Epithelial cell of esophagus (primary cell): ENCODE data around the gene GBP4.

ENCODE experiments used
- DNase-seq: peaks from one replicate; pipeline ENCODE4 v3.0.0; 2010; ENCODE audit warnings: low read depth
- H3K4me3 ChIP-seq: 2 replicates; pipeline ENCODE4 v1.5.1; 2011; ENCODE audit warnings: mild to moderate bottlenecking, low read length, control low read depth
- CTCF ChIP-seq: IDR thresholded peaks from 2 replicates; pipeline ENCODE4 v1.5.1; 2011; ENCODE audit warnings: low read depth, mild to moderate bottlenecking, low read length, control low read depth, inconsistent platforms; ENCODE audit not compliant: insufficient read depth; ENCODE audit errors: missing control alignments

GBP4 gene

GRCh38 chr1:89133747-89134146, 65.0 kb downstream of the GBP4 start:
- no peak overlapping the region for H3K4me3 ChIP-seq
- TF ChIP-seq CTCF = no peak
- DNase-seq = no peak
